Neural cell (in vitro differentiated cells): ENCODE measurements around the gene GALR3.

Experiments used
- CTCF ChIP-seq: fragments of 450-650 bp; IDR thresholded peaks from 2 replicates; pipeline ENCODE4 v1.5.1; 2014; ENCODE audit warnings: antibody characterized with exemption, mild to moderate bottlenecking, moderate library complexity; ENCODE audit not compliant: poor library complexity, severe bottlenecking
- EP300 ChIP-seq: fragments of 450-650 bp; conservative IDR thresholded peaks from 2 replicates; pipeline ENCODE4 v1.6.1; 2014; ENCODE audit warnings: antibody characterized with exemption, mild to moderate bottlenecking, moderate library complexity; ENCODE audit not compliant: poor library complexity, severe bottlenecking
- POLR2AphosphoS5 ChIP-seq: IDR thresholded peaks from 2 replicates; pipeline ENCODE4 v1.6.1; 2012
- RAD21 ChIP-seq: fragments of 450-650 bp; conservative IDR thresholded peaks from 2 replicates; pipeline ENCODE4 v1.6.1; 2014; ENCODE audit warnings: antibody characterized with exemption, mild to moderate bottlenecking, moderate library complexity

DNA sequence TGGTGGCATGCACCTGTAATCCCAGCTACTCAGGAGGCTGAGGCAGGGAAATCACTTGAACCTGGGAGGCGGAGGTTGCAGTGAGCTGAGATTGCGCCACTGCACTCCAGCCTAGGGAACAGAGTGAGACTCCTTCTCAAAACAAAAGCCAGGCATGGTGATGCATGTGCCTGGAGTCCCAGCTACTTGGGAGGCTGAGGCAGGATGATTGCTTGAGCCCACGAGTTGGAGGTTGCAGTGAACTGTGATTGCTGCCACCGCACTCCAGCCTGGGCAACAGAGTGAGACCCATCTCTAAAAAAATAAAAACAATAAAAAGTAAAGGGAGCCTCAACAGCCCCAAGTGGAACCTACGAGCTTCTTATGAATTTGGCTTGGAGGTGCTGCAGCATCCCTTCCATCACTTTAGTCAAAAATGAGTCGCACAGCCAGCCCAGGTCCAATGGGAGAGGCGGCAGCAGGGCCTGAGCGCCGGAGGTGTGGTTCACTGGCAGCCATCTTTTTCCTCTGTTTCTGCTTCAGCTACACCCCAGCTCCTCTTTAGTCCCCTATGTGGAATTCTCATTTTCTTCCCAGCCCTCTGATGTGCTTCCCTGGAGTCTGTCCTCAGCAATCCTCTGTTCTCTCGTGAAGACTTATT is 44.7 kb upstream of the GALR3 start:
- TF ChIP-seq RAD21 (no peak), EP300 (no peak), POLR2AphosphoS5 (no peak), CTCF (no peak)
